Right cardiac atrium (tissue), 5 donors: ENCODE data around the gene CD86. TPM values are rescaled to one million over a fixed set of nuclear protein-coding genes. Genes with fewer than 3 reads are reported as not detected.

ENCODE experiments used
- ATAC-seq, 2 donors: fragments of 200-7000 bp; cut with Tn5 transposase; one replicate each; pipeline versions ENCODE4 v1.8.0 to v1.9.1; 2020; ENCODE audit warnings: moderate library complexity in 2 of 2, mild to moderate bottlenecking in 1 of 2
- DNase-seq, 3 donors: peaks; one replicate each; pipeline ENCODE4 v3.0.0-alpha.2; 2020
- H3K27ac ChIP-seq: one replicate; pipeline ENCODE4 v1.5.1; 2013; ENCODE audit warnings: mild to moderate bottlenecking, low read length, control low read depth, moderate library complexity
- H3K27me3 ChIP-seq: one replicate; pipeline ENCODE4 v1.6.1; 2013; ENCODE audit not compliant: control insufficient read depth, insufficient read depth
- H3K4me1 ChIP-seq: one replicate; pipeline ENCODE4 v1.6.1; 2013; ENCODE audit warnings: low read length; ENCODE audit not compliant: control insufficient read depth, insufficient read depth
- H3K4me3 ChIP-seq: one replicate; pipeline ENCODE4 v1.5.1; 2013; ENCODE audit warnings: low read length, control low read depth
- H3K9me3 ChIP-seq: one replicate; pipeline ENCODE4 v1.6.1; 2013; ENCODE audit warnings: low read length; ENCODE audit not compliant: control insufficient read depth
- WGBS: extraction: QIAGEN DNeasy Blood & Tissue Kit; methylation state at CpG from one replicate; pipeline ENCODE4 v1.1.7; 2013; 5-methylcytosine and 5-hydroxymethylcytosine counted together
- intact Hi-C, 4 donors: fragments of 100-400 bp; cut with DNase I; formaldehyde crosslinking; loops; one replicate each; pipeline versions ENCODE4 v1.11.0 to v1.14.0; 2022 to 2023
- polyA plus RNA-seq: library from polyadenylated mRNA; stranded (reverse); fragments of 200-250 nt; gene quantifications from one replicate; pipeline ENCODE4 v1.2.3, GENCODE V29; 2013
- total RNA-seq, 4 donors: library from RNA; stranded (reverse); fragmentation: NEBNext Ultra II Directional; extraction: Animal tissue kit (Norgen Biotek cat#: 25700); gene quantifications; one replicate each; pipeline ENCODE4 v1.2.1, GENCODE V29; 2021
- donor health status: healthy with polysubstance abuse.
- donor health status: DM: no; HTN: yes; CAD: no.
- donor health status: DM: no; HTN: no; CAD: no.
- donor health status: DM: no; HTN: yes; CAD: no; lungs with severe emphysema.
- donor health status: DM: yes; HTN: yes; CAD: no.

Gene CD86
- total and polyA plus RNA-seq, 5 donors: 0.91 to 5.4 (median 4.7) TPM

- no peak overlapping the region for H3K4me3 ChIP-seq
- intact Hi-C loops: no loop called here
- ATAC-seq: no peak
Measured at GRCh38 chr3:122094125-122094524, 39.0 kb downstream of the CD86 start.

DNA sequence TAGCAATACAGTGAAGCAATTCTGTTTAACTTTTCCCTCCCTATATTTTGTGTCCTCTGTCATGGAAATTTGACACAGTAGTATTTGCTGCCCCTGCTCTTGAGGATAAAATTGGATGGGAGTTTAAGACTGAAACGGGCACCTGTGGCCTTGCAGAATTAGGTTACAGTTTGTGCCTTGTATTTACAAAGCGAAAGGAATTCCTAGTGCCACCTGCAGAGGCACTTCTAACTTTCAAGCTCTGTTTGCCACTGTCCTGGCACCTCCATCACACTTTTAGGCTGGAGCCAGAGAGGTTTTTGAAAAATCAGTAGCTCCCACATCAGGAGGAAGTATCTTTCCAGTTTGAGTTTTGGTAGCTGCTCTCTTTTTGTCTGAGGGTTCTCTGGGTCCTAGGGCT is 39.5 kb downstream of the CD86 start:
- ATAC-seq: no peak
- no peak for DNase-seq
- 88% methylated on average over 2 of the region's 2 CpGs for WGBS
- no peaks in the 10 kb centered on the region for H3K27me3 ChIP-seq
- no peaks in the 10 kb centered on the region for H3K9me3 ChIP-seq
- no peaks in the 10 kb centered on the region for H3K4me1 ChIP-seq
- no peak overlapping the region for H3K4me3 ChIP-seq
- no peak overlapping the region for H3K27ac ChIP-seq
- intact Hi-C loops: no loop called here

More at GRCh38 chr3:122094125-122094524, 39.0 kb downstream of the CD86 start:
- no peak overlapping the region for H3K27ac ChIP-seq
- DNase-seq: no peak
- H3K4me1 ChIP-seq: no peaks in the 10 kb centered on the region
- WGBS: 81% methylated on average over 4 of the region's 4 CpGs
- no peaks in the 10 kb centered on the region for H3K9me3 ChIP-seq
- no peaks in the 10 kb centered on the region for H3K27me3 ChIP-seq

DNA sequence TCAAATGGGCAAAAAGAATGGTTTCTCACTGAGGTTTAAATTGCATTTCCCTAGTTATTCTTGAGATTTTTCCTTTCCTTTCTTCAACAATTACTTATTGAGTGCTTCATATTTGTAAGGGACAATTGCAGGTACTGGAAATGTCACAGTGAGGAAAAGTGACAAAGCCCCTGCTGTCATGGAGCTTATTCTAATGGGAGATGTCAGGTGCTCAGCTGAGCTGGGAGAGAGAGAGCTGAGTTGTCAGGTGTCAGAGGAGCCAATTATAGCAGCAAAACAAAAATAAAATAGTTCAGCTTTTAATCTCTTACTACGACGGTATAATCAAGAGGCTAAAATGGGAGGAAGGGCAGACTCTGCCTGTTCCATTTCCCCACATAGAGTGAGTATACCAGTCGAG is 42.0 kb downstream of the CD86 start:
- WGBS: 48% methylated on average over 3 of the region's 3 CpGs
- intact Hi-C loops: no loop called here
- ATAC-seq: no peak

DNA sequence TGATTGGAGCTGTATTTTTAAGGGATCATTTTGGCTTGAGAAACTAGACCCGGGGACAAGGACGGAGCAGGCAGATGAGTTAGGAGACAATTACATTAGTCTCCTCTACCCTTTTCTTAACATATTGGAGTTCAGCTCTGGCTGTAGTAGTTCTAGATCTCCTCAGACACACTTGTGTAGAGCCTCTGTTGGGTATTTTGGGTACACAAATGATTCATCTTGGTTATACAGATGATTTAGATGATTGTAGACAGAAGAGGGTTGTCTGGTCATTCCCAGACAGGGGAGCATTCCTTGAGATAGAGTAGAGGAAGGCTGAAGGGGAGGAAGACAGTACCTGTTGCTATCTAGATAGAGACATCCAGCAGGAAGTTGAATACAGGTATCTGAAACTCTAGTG is 43.4 kb downstream of the CD86 start:
- Histone ChIP-seq H3K4me3 (no peak overlapping the region), H3K27ac (no peak overlapping the region), H3K4me1 (no peaks in the 10 kb centered on the region), H3K9me3 (no peaks in the 10 kb centered on the region), H3K27me3 (no peaks in the 10 kb centered on the region)
- intact Hi-C loops: no loop called here
- DNase-seq (no peak), ATAC-seq (no peak)
- 90% methylated on average over 2 of the region's 2 CpGs for WGBS

More for the DNA sequence above, 42.0 kb downstream of the CD86 start:
- Histone ChIP-seq H3K4me1 (no peaks in the 10 kb centered on the region), H3K27me3 (no peaks in the 10 kb centered on the region), H3K9me3 (no peaks in the 10 kb centered on the region), H3K27ac (no peak overlapping the region), H3K4me3 (no peak overlapping the region)
- no peak for DNase-seq

- Histone ChIP-seq H3K9me3 (no peaks in the 10 kb centered on the region), H3K4me1 (no peaks in the 10 kb centered on the region), H3K4me3 (no peak overlapping the region), H3K27ac (no peak overlapping the region), H3K27me3 (no peaks in the 10 kb centered on the region)
- no peak for DNase-seq
- WGBS: 87% methylated on average over 2 of the region's 2 CpGs
- intact Hi-C loops: no loop called here
- ATAC-seq: no peak
Measured at GRCh38 chr3:122099255-122099654, 44.1 kb downstream of the CD86 start.

DNA sequence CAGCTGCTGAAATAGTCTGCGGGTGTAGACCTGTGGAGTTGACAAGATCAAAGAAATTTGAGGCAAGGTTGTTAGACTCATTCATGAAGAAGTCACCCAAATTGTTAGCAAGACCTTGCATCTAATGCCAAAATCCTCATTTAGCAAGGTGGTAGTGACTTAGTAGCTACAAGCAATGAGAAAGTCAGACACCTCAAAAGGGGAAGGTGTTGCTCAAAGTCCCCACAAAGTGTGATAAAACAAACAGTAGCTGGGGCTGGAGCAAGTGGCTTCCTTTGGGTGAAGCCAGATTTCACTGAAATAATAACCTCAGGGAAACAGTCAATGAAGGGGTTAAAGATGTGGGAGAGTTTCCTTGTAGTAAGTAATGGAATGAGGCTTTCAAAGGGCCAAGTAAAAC is 44.9 kb downstream of the CD86 start:
- no peaks in the 10 kb centered on the region for H3K27me3 ChIP-seq
- H3K4me3 ChIP-seq: no peak overlapping the region
- no peak overlapping the region for H3K27ac ChIP-seq
- no peaks in the 10 kb centered on the region for H3K4me1 ChIP-seq
- no peak for DNase-seq
- H3K9me3 ChIP-seq: no peaks in the 10 kb centered on the region
- ATAC-seq: no peak
- intact Hi-C loops: no loop called here
- 73% methylated on average over 1 of the region's 1 CpG for WGBS

DNA sequence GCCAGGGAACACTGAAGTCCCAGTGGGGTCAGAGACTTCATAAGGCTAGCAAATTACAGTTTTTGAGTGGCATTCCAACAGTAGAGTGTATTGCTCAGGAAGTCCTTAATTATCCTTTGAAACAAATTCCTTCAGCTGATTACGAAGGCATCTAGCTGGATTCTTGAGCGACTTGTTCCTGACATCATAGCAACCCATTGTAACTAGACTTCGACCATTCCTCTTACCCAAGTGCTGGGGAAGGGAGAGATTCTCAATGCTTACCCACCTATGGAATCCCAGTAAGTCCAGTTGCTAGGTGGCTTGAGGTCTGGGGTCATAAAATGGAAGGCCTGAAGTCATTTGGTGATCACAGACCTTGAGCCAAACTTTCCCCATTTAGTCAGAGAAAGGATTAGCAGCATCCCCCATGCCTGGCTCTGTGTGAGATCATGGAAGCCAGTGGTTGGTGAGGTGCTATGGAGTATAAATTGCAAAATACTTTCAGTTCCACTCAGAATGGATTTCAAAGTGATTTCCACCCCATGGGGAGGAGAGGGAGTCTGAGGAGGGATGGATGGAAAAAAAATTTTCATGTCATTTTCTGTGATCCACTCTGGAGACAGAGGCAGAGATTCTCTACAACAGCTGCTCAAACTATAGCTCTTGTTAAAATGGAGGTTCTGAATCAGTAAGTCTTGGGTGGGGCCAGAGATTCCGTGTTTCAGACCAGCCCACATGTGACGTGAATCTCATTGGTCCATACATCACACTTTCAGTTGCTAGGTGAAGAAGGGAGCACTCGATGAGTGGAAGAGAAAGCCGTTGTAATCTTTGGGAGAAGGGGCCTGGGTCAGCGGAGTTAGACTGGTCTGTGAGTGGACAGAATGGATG is 45.7 kb downstream of the CD86 start:
- Histone ChIP-seq H3K27me3 (no peaks in the 10 kb centered on the region), H3K27ac (no peak overlapping the region), H3K9me3 (no peaks in the 10 kb centered on the region), H3K4me1 (no peaks in the 10 kb centered on the region), H3K4me3 (no peak overlapping the region)
- intact Hi-C loops: no loop called here
- ATAC-seq: no peak
- WGBS: 37% methylated on average over 8 of the region's 8 CpGs
- no peak for DNase-seq

DNA sequence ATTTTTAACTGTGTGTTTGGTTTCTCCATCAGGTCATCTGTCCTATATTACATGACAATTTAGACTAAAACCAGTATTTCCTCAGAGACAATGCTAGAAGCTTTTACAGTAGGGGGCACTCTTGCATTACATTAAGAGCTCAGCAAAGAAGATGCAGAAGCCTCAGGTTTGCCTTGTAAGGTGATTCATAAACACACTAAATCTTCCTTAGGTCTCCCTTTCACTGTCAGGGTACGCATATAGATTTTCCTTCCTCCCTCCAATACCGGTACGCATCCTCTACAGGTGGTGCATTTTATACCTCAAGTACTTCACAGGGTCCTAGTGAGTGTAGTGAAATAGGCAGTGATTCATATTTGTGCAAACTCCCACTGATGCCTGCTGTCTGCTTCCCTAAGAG is 46.5 kb downstream of the CD86 start:
- no peak for ATAC-seq
- Histone ChIP-seq H3K4me1 (no peaks in the 10 kb centered on the region), H3K27ac (no peak overlapping the region), H3K4me3 (no peak overlapping the region), H3K27me3 (no peaks in the 10 kb centered on the region), H3K9me3 (no peaks in the 10 kb centered on the region)
- DNase-seq: no peak
- WGBS: 56% methylated on average over 3 of the region's 3 CpGs
- intact Hi-C loops: no loop called here

DNA sequence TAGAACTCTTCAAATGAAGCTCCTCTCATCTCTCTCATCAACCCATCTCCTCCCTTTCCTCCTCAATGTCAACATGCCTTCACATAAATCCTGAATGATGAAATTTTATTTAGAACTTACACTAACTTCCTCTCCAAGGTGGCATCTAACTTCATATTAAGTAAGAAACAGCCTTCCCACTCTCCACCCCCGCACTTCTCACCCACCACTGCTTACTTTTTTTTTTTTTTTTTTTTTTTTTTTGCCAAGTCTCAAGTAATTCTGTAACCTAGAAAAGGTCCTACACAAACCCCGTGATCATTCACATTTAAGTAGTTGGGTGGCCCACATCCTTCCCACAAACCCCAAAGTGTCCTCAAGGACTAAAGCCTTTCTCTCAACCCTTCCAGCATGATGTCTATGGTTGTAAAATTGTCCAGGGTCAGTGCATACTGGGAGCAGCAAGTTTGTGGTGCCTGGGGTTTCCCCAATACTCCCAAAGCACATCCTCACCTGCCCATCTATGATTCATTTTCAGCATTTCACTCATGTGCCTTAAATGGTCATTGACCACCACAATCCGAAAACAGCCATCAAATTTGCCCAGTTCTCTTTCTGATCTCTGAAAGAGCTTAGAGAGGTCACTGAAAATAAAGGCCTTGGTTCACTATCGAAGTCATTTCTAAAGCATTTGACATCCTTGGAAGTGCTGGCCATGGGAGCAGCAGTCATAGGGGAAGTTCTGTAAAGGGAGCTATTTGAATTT is 47.2 kb downstream of the CD86 start:
- WGBS: 79% methylated on average over 4 of the region's 4 CpGs
- intact Hi-C loops: no loop called here
- H3K9me3 ChIP-seq: no peaks in the 10 kb centered on the region

GRCh38 chr3:122103821-122104514 is 48.8 kb downstream of the CD86 start:
- no peak for DNase-seq
- H3K27me3 ChIP-seq: no peaks in the 10 kb centered on the region
- H3K4me1 ChIP-seq: no peaks in the 10 kb centered on the region
- no peak for ATAC-seq
- no peak overlapping the region for H3K27ac ChIP-seq
- intact Hi-C loops: no loop called here
- H3K4me3 ChIP-seq: no peak overlapping the region
- 82% methylated on average over 2 of the region's 2 CpGs for WGBS
- H3K9me3 ChIP-seq: no peaks in the 10 kb centered on the region

More for the DNA sequence above, 47.2 kb downstream of the CD86 start:
- H3K4me1 ChIP-seq: no peaks in the 10 kb centered on the region
- H3K27me3 ChIP-seq: no peaks in the 10 kb centered on the region
- ATAC-seq: no peak
- DNase-seq: no peak
- no peak overlapping the region for H3K4me3 ChIP-seq
- no peak overlapping the region for H3K27ac ChIP-seq
